Putamen (tissue), 1 donor: ENCODE data around the gene MOCOS.

Experiments
- DNase-seq: peaks from one replicate; pipeline ENCODE4 v3.0.0-alpha.2; 2016; ENCODE audit warnings: low spot score

Gene MOCOS

GRCh38 chr18:36304723-36305122 is 117.4 kb downstream of the MOCOS start:
- no peak for DNase-seq

GRCh38 chr18:36305375-36305774 is 118.1 kb downstream of the MOCOS start:
- DNase-seq, result no peak

GRCh38 chr18:36307513-36307912 is 120.2 kb downstream of the MOCOS start:
- DNase-seq, result no peak

- DNase-seq, result no peak
Measured at GRCh38 chr18:36308711-36309435, 121.6 kb downstream of the MOCOS start.

- DNase-seq, result no peak
Measured at GRCh38 chr18:36309436-36310391, 122.4 kb downstream of the MOCOS start.

GRCh38 chr18:36311026-36311570 is 123.8 kb downstream of the MOCOS start:
- DNase-seq, result no peak

GRCh38 chr18:36312806-36313395 is 125.6 kb downstream of the MOCOS start:
- no peak for DNase-seq

- no peak for DNase-seq
Measured at GRCh38 chr18:36314098-36314497, 126.8 kb downstream of the MOCOS start.

- DNase-seq, result no peak
Measured at GRCh38 chr18:36314754-36315153, 127.5 kb downstream of the MOCOS start.

- DNase-seq, result no peak
Measured at GRCh38 chr18:36315736-36316135, 128.4 kb downstream of the MOCOS start.

GRCh38 chr18:36316246-36316645 is 128.9 kb downstream of the MOCOS start:
- no peak for DNase-seq
